CD4-positive, alpha-beta T cell treated with Interferon gamma for 1 hour (primary cell): Measurements from ENCODE around the gene PARP14.
"Not testable (repeated sequence)": the region's sequence is repeated elsewhere in the genome, so short reads cannot be mapped to it uniquely, and the experiment has no call there.

Source experiments
- DNase-seq: peaks from one replicate; pipeline ENCODE4 v3.0.0-alpha.2; 2020

Gene PARP14, protein sequence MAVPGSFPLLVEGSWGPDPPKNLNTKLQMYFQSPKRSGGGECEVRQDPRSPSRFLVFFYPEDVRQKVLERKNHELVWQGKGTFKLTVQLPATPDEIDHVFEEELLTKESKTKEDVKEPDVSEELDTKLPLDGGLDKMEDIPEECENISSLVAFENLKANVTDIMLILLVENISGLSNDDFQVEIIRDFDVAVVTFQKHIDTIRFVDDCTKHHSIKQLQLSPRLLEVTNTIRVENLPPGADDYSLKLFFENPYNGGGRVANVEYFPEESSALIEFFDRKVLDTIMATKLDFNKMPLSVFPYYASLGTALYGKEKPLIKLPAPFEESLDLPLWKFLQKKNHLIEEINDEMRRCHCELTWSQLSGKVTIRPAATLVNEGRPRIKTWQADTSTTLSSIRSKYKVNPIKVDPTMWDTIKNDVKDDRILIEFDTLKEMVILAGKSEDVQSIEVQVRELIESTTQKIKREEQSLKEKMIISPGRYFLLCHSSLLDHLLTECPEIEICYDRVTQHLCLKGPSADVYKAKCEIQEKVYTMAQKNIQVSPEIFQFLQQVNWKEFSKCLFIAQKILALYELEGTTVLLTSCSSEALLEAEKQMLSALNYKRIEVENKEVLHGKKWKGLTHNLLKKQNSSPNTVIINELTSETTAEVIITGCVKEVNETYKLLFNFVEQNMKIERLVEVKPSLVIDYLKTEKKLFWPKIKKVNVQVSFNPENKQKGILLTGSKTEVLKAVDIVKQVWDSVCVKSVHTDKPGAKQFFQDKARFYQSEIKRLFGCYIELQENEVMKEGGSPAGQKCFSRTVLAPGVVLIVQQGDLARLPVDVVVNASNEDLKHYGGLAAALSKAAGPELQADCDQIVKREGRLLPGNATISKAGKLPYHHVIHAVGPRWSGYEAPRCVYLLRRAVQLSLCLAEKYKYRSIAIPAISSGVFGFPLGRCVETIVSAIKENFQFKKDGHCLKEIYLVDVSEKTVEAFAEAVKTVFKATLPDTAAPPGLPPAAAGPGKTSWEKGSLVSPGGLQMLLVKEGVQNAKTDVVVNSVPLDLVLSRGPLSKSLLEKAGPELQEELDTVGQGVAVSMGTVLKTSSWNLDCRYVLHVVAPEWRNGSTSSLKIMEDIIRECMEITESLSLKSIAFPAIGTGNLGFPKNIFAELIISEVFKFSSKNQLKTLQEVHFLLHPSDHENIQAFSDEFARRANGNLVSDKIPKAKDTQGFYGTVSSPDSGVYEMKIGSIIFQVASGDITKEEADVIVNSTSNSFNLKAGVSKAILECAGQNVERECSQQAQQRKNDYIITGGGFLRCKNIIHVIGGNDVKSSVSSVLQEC (N-terminal part only)

DNA sequence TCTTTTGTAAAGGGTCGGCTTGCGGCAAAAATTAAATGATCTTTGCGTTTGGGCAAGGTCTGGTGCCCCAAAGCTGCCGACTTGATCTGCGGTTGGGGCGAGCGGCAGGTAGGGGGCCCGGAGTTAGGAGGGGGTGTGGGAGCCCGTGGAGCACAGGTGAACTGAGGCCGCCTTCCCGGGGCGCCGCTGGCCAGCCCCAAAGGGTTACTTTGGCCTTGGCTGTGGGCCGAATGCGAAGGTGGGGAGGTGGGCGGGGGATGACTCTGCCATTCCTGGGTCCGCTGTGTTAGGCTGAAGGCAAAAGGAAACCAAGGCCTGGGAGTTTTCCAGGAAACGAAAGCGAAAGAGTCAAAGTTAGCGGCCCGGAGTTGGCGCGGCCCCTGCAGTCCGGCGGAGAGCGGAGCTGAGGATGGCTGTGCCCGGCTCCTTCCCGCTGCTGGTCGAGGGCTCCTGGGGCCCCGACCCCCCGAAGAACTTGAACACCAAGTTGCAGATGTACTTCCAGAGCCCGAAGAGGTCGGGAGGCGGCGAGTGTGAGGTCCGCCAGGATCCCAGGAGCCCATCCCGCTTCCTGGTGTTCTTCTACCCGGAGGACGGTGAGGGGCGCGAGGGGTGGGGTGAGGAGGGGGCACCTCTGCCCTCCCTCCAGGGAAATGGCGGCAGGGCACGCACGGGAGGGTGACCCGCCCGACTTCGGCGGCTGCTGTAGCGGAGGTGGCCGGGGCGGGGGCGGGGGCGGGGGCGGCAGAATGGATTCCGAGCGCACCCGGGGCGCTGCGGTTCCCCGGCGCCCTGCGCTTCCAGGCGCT lies at the start of gene PARP14:
Gene PARP14 (plus strand): TSS at position 365 of the 809 bp plus-strand sequence. CDS start 45 bp downstream, at position 410.
- DNase-seq = peak; percentile 76

DNA sequence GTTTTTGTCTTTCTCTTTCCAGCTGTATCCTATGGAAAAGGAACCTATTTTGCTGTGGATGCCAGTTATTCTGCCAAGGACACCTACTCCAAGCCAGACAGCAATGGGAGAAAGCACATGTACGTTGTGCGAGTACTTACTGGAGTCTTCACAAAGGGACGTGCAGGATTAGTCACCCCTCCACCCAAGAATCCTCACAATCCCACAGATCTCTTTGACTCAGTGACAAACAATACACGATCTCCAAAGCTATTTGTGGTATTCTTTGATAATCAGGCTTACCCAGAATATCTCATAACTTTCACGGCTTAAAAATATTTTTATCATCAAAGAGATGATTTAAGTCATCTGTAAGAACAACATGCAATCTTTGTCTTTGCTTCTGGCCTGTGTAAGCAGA lies 44.9 kb upstream of the PARP14 start:
- DNase-seq = no peak

DNA sequence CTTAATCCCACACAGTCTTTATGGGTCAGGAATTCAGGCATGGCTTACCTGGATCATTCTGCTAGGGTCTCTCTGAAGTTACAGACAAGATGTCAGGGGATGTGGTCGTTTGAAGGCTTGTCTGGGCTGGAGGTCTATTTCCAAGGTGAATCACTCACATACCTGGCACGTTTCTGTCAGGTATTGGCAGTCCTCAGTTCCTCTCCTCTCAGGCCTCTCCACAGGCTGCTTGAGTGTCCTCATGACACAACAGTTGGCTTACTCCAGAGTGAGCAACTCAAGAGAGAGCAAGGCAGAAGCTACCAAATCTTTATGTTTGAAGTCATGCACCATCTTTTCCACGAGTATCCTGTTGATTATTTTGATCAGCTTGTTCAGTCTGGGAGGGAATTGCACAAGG lies 43.9 kb upstream of the PARP14 start:
- DNase-seq = no peak

DNA sequence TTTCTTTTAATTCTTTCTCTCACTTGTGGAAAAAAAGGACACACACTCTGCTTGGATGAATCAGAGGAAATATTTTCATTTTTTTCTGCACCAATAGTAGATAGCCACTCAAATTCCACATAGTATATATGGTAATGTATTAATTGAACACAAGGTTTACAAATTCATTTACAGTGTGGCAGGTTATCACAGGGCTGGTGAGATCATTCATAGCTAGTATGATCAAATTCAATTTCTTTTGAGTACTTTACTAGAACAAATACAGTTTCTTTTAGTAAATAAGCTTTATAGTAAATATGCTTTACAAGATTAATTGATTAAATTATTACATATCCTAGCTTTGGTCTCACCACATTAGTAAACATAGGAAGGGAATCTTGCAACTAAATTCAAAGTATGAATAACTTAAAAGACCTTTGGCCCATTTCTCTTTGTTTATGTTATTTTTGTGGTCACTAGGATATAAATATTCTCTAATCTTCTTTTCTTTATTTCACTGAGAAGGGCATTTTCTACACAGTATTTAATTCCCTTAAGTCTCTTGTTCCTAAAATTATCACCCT lies 40.1 kb upstream of the PARP14 start:
- DNase-seq = no peak

DNA sequence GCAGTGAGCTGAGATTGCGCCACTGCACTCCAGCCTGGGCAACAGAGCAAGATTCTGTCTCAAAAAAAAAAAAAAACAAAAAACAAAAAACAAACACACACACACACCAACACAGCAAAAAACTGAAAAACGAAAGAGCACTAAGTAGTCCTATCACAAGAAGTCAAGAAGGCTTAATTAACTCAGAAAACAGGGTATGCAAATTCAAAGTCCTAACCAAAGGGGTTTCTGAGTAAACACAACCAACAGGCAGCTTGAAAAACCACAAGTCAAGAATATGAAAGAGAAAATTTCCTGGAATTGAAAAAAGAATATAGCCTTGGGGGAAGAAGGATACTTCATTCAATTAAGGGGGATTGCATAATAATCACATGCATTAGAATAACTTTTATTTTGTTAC lies 37.7 kb upstream of the PARP14 start:
- no peak for DNase-seq

DNA sequence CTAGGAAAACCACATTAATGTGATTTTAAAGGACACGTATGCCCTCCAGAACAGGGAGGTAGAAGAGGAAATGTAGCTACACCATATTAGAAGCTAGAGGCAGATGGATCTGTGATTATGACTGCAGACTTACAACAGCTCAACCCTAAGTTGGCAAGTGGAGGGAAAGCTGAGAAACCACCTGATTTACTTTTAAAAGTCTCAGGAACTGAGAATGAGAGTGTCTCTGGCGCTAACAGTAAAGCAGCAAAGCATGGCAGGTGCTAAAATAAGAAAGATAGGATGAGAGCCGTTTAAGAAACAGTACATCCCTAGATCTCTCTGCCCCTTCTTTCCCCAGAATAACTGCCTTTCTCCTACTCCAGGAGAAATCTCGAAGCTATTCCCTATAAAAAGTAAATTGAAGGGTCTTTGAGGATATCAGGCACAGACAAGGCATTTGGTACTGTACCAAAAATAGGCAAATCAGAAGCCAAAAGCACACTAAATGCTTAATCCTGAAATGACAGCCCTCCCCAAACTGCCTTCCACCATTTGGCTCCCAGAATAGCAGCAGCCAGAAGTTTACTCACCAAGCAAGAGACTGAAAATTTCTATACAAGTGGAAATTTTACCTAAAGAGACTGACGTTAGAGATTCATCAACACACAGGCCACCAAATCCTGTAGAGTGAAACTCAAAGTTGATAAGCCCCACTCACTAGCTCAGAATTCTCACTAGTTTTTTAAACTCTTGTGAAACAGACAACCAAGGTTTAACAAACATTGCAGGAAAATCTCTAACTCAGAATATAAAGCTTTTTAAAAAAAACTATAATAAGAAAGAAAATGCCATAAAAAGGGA lies 34.3 kb upstream of the PARP14 start:
- no peak for DNase-seq

DNA sequence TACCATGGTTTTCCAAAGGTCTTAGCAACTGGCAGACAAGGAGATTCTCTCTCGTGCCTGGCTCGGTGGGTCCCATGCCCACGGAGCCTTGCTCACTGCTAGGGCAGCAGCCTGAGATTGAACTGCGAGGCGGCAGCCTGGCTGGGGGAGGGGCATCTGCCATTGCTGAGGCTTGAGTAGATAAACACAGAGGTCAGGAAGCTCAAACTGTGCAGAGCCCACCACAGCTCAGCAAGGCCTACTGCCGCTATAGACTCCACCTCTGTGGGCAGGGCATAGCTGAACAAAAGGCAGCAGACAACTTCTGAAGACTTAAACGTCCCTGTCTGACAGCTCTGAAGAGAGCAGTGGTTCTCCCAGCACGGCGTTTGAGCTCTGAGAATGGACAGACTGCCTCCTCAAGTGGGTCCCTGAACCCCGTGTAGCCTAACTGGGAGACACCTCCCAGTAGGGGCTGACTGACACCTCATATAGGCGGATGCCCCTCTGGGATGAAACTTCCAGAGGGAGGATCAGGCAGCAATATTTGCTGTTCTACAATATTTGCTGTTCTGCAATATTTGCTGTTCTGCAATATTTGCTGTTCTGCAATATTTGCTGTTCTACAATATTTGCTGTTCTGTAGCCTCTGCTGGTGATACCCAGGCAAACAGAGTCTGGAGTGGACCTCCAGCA lies 29.3 kb upstream of the PARP14 start:
- DNase-seq = not testable (repeated sequence)

DNA sequence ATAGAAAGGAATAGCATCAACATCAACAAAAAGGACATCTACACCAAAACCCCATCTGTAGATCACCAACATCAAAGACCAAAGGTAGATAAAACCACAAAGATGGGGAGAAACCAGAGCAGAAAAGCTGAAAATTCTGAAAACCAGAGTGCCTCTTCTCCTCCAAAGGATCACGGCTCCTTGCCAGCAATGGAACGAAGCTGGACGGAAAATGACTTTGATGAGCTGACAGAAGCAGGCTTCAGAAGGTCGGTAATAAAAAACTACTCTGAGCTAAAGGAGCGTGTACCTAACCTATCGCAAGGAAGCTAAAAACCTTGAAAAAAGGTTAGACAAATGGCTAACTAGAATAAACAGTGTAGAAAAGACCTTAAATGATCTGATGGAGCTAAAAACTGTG lies 28.7 kb upstream of the PARP14 start:
- DNase-seq = not testable (repeated sequence)

DNA sequence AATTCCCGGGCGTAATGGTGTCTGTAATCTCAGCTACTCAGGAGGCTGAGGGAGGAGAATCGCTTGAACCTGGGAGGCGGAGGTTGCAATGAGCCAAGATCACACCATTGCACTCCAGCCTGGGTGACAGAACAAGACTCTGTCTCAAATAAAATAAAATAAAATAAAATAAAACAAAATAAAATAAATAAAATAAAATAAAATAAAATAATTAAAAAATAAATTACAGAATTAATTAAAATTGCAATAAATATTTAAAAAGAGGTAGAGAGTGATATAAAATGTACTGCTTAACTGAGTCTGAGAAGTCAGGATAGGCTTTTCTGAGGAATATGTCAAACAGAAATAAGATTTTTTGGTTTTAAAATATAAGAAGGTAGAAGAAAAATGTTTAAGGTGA lies 22.3 kb upstream of the PARP14 start:
- DNase-seq = not testable (repeated sequence)

DNA sequence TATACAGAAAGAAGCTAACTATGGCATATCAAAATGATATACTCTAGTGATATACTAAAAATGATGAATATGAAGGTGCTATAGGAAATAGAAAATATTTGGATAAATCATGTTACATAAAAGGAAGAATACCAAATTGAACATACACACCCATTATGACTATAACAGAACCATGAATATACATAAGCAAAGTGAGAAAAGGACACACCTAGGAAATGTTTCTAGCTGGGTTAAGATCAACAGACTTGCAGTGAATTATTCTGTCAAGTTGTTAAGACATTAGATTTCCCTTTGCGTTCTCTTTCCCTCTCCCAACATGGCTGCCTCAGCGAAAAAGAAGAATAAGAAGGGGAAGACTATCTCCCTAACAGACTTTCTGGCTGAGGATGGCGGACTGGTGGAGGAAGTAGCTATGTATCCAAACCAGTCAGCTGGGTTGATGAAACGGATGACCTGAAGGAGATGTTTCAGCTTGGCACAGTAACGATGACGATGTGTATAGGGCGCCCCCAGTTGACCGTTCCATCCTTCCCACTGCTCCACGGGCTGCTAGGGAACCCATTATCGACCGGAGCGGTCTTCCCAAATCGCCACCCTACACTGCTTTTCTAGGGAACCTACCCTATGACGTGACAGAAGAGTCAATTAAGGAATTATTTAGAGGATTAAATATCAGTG lies 20.2 kb upstream of the PARP14 start:
- no peak for DNase-seq

DNA sequence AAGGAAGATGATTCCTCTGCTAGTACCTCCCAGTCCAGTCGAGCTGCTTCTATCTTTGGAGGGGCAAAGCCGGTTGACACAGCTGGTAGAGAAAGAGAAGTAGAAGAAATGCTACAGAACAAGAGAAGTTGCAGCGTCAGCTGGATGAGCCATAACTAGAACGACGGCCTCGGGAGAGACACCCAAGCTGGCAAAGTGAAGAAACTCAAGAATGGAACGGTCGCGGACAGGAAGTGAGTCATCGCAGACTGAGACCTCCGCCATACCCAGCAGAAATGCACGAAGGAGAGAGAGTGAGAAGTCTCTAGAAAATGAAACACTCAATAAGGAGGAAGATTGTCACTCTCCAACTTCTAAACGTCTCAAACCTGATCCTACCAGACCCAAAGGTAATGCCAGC lies 19.0 kb upstream of the PARP14 start:
- no peak for DNase-seq

DNA sequence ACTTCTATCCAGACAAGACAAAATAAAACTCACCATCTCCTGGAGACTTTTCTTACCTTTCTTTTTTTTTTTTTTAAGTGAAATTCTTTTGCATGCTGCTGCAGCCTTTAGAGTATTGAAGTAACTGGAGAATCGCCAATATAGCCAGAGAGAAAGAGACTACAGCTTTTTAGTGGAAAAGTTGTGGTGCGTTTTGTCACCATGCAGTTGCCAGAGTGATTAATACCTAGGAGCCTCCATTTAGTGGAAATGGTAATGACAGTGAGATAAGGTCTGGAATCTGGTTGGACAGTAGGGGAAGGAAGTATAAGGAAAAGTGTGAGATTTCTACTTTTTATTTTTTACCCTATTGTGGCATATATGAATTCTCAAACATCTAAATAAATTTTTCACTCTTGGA lies 18.1 kb upstream of the PARP14 start:
- DNase-seq = no peak

DNA sequence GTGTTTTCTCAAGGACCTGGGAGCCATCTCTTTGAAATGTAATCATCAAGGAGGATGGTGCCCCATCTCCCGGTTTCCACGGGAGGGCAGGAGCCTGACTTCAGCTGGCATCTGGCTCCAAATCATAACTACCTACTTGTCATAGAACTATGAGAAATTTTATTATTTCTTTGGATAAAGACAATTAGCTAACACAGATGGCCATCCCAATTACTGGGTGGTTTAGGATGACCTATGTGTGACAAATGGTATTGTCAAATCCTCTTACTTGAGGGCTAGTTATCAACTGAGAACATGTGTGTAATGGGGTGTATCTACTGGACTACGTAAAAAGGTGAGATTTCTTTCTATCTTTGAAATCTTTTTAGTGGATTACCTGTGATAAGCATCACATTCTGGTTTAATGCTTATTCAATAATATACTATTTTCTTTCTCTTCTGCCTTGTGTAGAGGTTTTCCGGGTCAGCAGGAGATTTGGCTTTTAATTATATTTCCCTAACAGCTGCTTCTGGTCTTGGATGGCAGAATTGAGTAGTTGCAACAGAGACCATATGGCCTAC lies 15.3 kb upstream of the PARP14 start:
- DNase-seq = no peak

DNA sequence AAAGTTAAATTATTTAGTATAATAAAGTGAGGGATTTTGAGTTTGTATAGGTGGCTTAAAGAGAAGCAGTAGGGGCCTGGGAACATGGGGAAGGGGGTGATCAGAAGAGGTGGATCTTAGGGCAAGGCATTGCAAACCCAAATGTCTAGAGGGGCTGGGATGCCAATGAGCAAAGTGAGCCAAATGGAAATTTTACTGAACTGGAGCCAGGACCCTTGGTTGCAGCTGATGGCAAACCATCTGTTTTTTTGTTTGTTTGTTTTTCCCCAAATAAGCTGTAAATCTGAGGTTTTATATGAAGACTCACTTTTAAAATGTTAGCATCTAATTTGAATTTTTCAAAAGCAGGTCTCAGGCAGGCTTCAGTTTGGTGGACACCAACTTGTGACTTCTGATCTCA lies 14.8 kb upstream of the PARP14 start:
- DNase-seq = no peak

DNA sequence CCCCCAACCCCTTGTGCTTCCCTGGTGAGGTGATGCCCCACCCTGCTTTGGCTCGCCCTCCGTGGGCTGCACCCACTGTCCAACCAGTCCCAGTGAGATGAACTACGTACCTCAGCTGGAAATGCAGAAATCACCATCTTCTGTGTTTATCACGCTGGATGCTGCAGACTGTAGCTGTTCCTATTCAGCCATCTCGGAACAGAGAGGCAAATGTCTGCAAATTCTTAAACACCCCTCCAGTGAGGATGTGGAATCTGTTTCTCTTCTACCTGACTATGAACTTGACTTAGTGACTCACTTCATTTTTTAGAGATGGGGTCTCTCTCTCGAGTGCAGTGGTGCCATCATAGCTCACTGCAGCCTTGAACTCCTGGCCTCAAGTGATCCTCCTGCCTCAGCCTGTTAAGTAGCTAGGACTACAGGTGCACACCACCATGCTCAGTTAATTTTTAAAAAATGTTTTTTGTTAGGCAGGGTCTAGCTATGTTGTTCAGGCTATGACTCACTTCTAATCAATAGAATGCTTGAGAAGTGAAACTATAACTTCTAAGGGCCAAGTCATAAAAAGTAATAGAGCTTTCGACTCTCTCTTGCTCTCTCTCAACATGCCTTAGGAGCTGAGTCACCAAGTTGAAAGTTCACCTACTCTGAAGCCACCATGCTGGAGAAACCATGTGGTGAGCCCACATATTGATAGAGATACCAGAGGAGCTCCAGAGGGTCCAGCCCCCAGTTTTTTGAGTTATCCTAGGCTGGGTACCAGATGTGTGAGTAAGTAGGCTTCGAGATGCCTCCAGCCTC lies 11.5 kb upstream of the PARP14 start:
- no peak for DNase-seq

DNA sequence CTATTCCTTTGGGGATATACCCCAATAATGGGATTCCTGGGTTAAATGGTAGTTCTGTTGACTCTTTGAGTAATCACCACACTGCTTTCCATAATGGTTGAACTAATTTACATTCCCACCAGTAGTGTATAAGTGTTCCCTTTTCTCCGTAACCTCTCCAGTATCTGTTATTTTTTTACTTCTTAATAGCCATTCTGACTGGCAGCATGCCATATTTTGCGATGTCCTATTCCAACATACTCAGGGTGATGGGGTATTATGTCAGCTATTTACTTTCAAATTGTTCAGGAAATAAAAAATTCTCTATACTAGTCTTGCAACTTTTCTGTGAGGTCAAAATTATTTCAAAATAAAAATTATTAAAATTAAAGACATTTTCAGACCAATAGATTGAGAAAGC lies 9.1 kb upstream of the PARP14 start:
- no peak for DNase-seq

DNA sequence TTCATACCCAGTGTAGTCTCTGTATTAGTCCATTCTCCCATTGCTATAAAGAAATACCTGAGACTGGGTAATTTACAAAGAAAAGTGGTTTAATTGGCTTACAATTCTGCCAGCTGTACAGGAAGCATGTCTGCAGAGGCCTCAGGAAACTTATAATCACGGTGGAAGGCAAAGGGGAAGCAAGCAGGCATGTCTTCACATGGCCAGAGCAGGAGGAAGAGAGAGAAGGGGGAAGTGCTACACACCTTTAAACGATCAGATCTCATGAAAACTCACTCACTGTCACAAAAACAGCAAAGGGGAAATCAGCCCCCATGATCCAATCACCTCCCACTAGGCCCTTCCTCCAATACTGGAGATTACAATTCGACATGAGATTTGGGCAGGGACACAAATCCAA lies 6.3 kb upstream of the PARP14 start:
- DNase-seq = no peak

DNA sequence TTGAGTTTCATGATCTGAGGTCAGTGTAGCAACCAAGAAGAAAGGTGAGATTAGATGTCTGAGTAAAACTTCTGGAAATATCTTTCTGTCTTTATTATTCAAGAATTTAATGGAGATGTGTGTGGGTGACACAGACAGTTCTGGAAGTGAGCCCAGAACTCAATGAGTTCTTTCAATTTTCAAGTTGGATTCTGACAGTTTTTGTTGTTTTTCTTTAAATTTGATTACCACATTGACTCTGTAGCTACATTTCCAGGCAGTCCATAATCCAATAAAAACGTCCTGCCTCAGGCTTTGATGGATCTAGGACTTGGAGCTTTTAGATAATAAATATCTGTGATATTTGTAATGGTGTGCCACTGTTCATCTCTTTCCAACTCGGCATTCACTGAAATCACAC lies 3.9 kb upstream of the PARP14 start:
- DNase-seq = no peak

DNA sequence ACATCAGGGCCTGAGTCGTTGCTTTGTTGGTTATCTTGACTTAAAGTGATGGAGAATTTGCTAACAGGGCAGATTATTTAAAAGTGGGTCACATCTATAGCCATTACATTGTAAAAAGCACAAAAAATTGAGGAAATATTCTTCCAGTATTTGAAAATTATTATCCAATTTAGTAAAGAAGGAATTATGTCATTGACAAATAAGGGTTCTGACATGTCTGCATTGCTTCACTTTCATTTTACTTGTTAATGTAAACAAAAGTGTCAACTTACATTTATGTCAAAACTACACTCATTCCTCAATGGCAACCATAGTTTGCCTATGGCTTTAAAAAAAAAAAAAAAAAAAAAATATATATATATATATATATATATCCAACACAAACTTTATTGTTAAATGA lies 3.4 kb upstream of the PARP14 start:
- DNase-seq = no peak
